ENCODE results near the gene EFCAB12.

EFCAB12 gene

GRCh38 chr3:129463094-129463493 is 34.7 kb upstream of the EFCAB12 start:
- H3K27me3 ChIP-seq (ENCODE audit: insufficient read depth, low read length, poor library complexity) = no peaks in the 10 kb centered on the region
- H3K27ac ChIP-seq (ENCODE audit: low read length) = no peak overlapping the region
- no peaks in the 10 kb centered on the region for H3K4me1 ChIP-seq (ENCODE audit: insufficient read depth, low read length)
- no peak for DNase-seq
- H3K9ac ChIP-seq (ENCODE audit: low read depth, low read length) = no peak overlapping the region
- no peak overlapping the region for H3K4me3 ChIP-seq (ENCODE audit: low read depth in 1 of 2, low read length in 2 of 2)
- peaks cover 30% of the 10 kb centered on the region; the same call in 1 of the 2 replicates for H3K36me3 ChIP-seq (ENCODE audit: insufficient read depth, low read length)
- TF ChIP-seq EZH2 (IDR thresholded peaks at IDR 0.05; ENCODE audit: borderline replicate concordance, low read depth, low read length, severe bottlenecking) (no peak), CTCF (IDR thresholded peaks at IDR 0.05; ENCODE audit: borderline replicate concordance, extremely low read depth, low read length, poor library complexity, severe bottlenecking) (no peak)
- no peak overlapping the region for H3K4me2 ChIP-seq (ENCODE audit: insufficient read depth, low read length)
- no peak overlapping the region for H2AFZ ChIP-seq (ENCODE audit: low read depth, low read length)
- ATAC-seq (ENCODE audit: insufficient read depth, low read depth) = no peak
- H3K79me2 ChIP-seq (ENCODE audit: insufficient read depth, low read length) = no peaks in the 10 kb centered on the region
- H3K9me3 ChIP-seq (ENCODE audit: insufficient read depth, low read length, severe bottlenecking) = no peaks in the 10 kb centered on the region
- no peaks in the 10 kb centered on the region for H4K20me1 ChIP-seq (ENCODE audit: insufficient read depth, low read length)

DNA sequence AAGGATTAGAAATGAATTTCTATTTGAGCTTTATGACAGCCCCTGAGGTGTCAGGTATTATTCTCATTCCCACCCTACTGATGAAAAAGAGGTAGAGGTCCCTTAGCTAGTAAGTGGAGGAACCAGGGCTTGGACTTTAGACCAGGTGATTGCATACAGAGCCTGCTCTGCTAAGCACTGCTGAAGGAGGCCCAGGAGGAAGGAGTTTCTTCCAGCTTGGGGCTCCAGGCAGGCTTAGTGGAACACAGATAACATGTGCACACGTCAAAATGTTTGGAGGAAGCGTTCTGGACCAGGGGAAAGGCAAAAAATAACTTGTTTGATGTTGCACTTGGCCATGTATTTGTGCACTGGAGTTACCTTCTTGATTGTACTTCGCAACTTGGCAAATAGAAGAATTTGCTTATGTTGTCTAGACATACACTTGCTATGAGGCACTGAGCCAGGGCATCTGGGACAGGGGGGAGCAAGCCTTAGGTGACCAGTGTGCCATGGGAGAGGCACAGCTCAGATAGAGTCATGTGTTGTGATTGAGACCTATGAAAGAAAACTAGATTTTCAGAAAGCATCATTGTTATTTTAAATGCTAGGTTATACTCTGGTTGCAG is 34.0 kb upstream of the EFCAB12 start:
- DNase-seq (no peak), ATAC-seq (ENCODE audit: insufficient read depth, low read depth) (no peak)
- no peaks in the 10 kb centered on the region for H3K9me3 ChIP-seq (ENCODE audit: insufficient read depth, low read length, severe bottlenecking)
- peaks cover 30% of the 10 kb centered on the region; the same call in 1 of the 2 replicates for H3K36me3 ChIP-seq (ENCODE audit: insufficient read depth, low read length)
- no peaks in the 10 kb centered on the region for H3K4me1 ChIP-seq (ENCODE audit: insufficient read depth, low read length)
- TF ChIP-seq EZH2 (IDR thresholded peaks at IDR 0.05; ENCODE audit: borderline replicate concordance, low read depth, low read length, severe bottlenecking) = no peak
- TF ChIP-seq CTCF (IDR thresholded peaks at IDR 0.05; ENCODE audit: borderline replicate concordance, extremely low read depth, low read length, poor library complexity, severe bottlenecking) = no peak
- H3K9ac ChIP-seq (ENCODE audit: low read depth, low read length) = no peak overlapping the region
- no peak overlapping the region for H3K4me3 ChIP-seq (ENCODE audit: low read depth in 1 of 2, low read length in 2 of 2)
- no peak overlapping the region for H3K27ac ChIP-seq (ENCODE audit: low read length)
- H4K20me1 ChIP-seq (ENCODE audit: insufficient read depth, low read length) = no peaks in the 10 kb centered on the region
- H2AFZ ChIP-seq (ENCODE audit: low read depth, low read length) = no peak overlapping the region
- H3K4me2 ChIP-seq (ENCODE audit: insufficient read depth, low read length) = no peak overlapping the region
- H3K27me3 ChIP-seq (ENCODE audit: insufficient read depth, low read length, poor library complexity) = no peaks in the 10 kb centered on the region
- H3K79me2 ChIP-seq (ENCODE audit: insufficient read depth, low read length) = no peaks in the 10 kb centered on the region

DNA sequence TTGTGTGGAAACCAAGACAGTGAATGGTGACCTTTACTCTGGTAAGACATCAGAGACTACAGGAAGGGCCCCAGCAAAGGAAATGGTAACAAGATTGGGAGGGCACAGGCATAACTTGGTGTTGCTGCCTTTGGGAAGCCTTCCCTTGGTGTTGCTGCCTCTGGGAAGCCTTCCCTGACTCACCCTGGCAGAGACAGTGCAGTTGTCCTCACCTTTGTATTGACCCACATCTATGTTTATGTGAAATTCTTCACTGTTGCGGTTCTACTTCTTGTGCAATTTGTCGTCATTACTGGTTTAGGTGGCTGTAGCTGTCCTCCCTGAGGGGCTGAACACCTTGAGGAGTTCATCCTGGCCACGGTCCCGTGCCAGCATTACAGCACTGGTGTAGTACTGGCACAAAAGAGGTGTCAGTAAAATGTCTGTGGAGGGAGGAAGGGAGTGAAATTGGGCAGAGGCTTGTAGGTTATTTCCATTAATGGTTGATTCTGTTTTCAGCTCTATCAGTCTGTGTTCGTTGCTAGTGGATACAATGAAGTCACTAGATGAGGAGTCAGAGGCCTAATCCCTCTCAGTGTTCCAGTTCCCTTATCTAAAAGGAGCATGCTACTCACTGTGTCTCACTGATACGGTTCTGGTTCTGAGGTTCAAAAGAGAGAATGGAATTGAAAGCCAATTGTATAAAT is 33.2 kb upstream of the EFCAB12 start:
- no peak overlapping the region for H3K9ac ChIP-seq (ENCODE audit: low read depth, low read length)
- H3K27me3 ChIP-seq (ENCODE audit: insufficient read depth, low read length, poor library complexity) = no peaks in the 10 kb centered on the region
- no peak for TF ChIP-seq CTCF (IDR thresholded peaks at IDR 0.05; ENCODE audit: borderline replicate concordance, extremely low read depth, low read length, poor library complexity, severe bottlenecking)
- TF ChIP-seq EZH2 (IDR thresholded peaks at IDR 0.05; ENCODE audit: borderline replicate concordance, low read depth, low read length, severe bottlenecking) = no peak
- no peak overlapping the region for H3K4me3 ChIP-seq (ENCODE audit: low read depth in 1 of 2, low read length in 2 of 2)
- no peaks in the 10 kb centered on the region for H3K4me1 ChIP-seq (ENCODE audit: insufficient read depth, low read length)
- no peak for DNase-seq
- H3K27ac ChIP-seq (ENCODE audit: low read length) = no peak overlapping the region
- no peaks in the 10 kb centered on the region for H3K79me2 ChIP-seq (ENCODE audit: insufficient read depth, low read length)
- peaks cover 29% of the 10 kb centered on the region; the same call in 1 of the 2 replicates for H3K36me3 ChIP-seq (ENCODE audit: insufficient read depth, low read length)
- no peak overlapping the region for H2AFZ ChIP-seq (ENCODE audit: low read depth, low read length)
- ATAC-seq (ENCODE audit: insufficient read depth, low read depth) = no peak
- no peak overlapping the region for H3K4me2 ChIP-seq (ENCODE audit: insufficient read depth, low read length)
- H4K20me1 ChIP-seq (ENCODE audit: insufficient read depth, low read length) = no peaks in the 10 kb centered on the region
- no peaks in the 10 kb centered on the region for H3K9me3 ChIP-seq (ENCODE audit: insufficient read depth, low read length, severe bottlenecking)
